Epithelial cell of esophagus (primary cell): ENCODE results near the gene IFRD2.
"Not testable (repeated sequence)": the region's sequence is repeated elsewhere in the genome, so short reads cannot be mapped to it uniquely, and the experiment has no call there.

ENCODE experiments used
- DNase-seq: peaks from one replicate; pipeline ENCODE4 v3.0.0; 2010; ENCODE audit warnings: low read depth
- H3K4me3 ChIP-seq: 2 replicates; pipeline ENCODE4 v1.5.1; 2011; ENCODE audit warnings: mild to moderate bottlenecking, low read length, control low read depth
- CTCF ChIP-seq: IDR thresholded peaks from 2 replicates; pipeline ENCODE4 v1.5.1; 2011; ENCODE audit warnings: low read depth, mild to moderate bottlenecking, low read length, control low read depth, inconsistent platforms; ENCODE audit not compliant: insufficient read depth; ENCODE audit errors: missing control alignments

The IFRD2 gene

GRCh38 chr3:50264964-50265485 is 27.2 kb downstream of the IFRD2 start:
- peak; percentile 70 for DNase-seq
- no peak for TF ChIP-seq CTCF

GRCh38 chr3:50264383-50264963 is 27.8 kb downstream of the IFRD2 start:
- H3K4me3 ChIP-seq = no peak overlapping the region
- no peak for TF ChIP-seq CTCF
- peak; percentile 81 for DNase-seq

More at GRCh38 chr3:50264964-50265485, 27.2 kb downstream of the IFRD2 start:
- H3K4me3 ChIP-seq = no peak overlapping the region

GRCh38 chr3:50263478-50264382 is 28.5 kb downstream of the IFRD2 start:
- no peak overlapping the region for H3K4me3 ChIP-seq
- no peak for DNase-seq
- no peak for TF ChIP-seq CTCF

- no peak for TF ChIP-seq CTCF
- no peak overlapping the region for H3K4me3 ChIP-seq
- DNase-seq = no peak
Observed at GRCh38 chr3:50262778-50263177, 29.5 kb downstream of the IFRD2 start.

GRCh38 chr3:50262200-50262599 is 30.0 kb downstream of the IFRD2 start:
- H3K4me3 ChIP-seq, DNase-seq: not testable (repeated sequence)

GRCh38 chr3:50261505-50261904 is 30.7 kb downstream of the IFRD2 start:
- no peak overlapping the region for H3K4me3 ChIP-seq
- TF ChIP-seq CTCF = no peak
- no peak for DNase-seq

- DNase-seq = no peak
- peak overlapping the region; percentile 44 for H3K4me3 ChIP-seq
- TF ChIP-seq CTCF = no peak
Observed at GRCh38 chr3:50260942-50261441, 31.2 kb downstream of the IFRD2 start.
